Caco-2 (cell line): ENCODE results near the gene ATOH8. TPM values are rescaled to one million over a fixed set of nuclear protein-coding genes. Genes with fewer than 3 reads are reported as not detected.

ENCODE experiments used
- BruUV-seq: library from RNA; stranded (reverse); fragments of 400-500 nt; replicated peaks from 2 replicates; lab custom pipeline; 2021; lab: Mats Ljungman, UMichigan
- CTCF ChIA-PET: fragments of 300-600 bp; sonication (Branson Sonifier 250); formaldehyde crosslinking; loops from one replicate; lab custom pipeline; 2022; ENCODE audit warnings: antibody characterized with exemption; lab: Charles Lee
- POLR2A ChIA-PET: fragments of 300-600 bp; sonication (Branson Sonifier 250); formaldehyde crosslinking; loops from one replicate; lab custom pipeline; 2022; ENCODE audit warnings: antibody characterized with exemption; lab: Charles Lee
- DNase-seq, 2 experiments: peaks; one replicate each; pipeline versions ENCODE4 v3.0.0 to v3.0.0-alpha.2; 2020 to 2022
- H3K27me3 ChIP-seq: replicated peaks from 2 replicates; pipeline ENCODE4 v1.6.0; 2011; ENCODE audit warnings: low read length; ENCODE audit not compliant: control insufficient read depth, insufficient read depth
- H3K36me3 ChIP-seq: 2 replicates; pipeline ENCODE4 v1.5.1; 2011; ENCODE audit warnings: low read length; ENCODE audit not compliant: control insufficient read depth, insufficient read depth
- H3K4me1 ChIP-seq: fragments of 250-450 bp; sonication (Bioruptor Pico); 2 replicates; pipeline ENCODE4 v1.5.1; 2020; ENCODE audit warnings: mild to moderate bottlenecking
- H3K4me3 ChIP-seq: 2 replicates; pipeline ENCODE4 v1.5.1; 2011; ENCODE audit warnings: low read depth, mild to moderate bottlenecking, control low read depth, low read length
- H3K9me3 ChIP-seq: fragments of 250-450 bp; sonication (Bioruptor Pico); 2 replicates; pipeline ENCODE4 v1.5.1; 2020; ENCODE audit warnings: mild to moderate bottlenecking, moderate library complexity
- H3K27ac Mint-ChIP-seq: one replicate; pipeline ENCODE4 v1.8.0; 2022; ENCODE audit warnings: mixed read lengths; ENCODE audit not compliant: unreplicated experiment
- H3K27me3 Mint-ChIP-seq: one replicate; pipeline ENCODE4 v1.8.0; 2022; ENCODE audit warnings: mixed read lengths; ENCODE audit not compliant: insufficient read depth, unreplicated experiment
- H3K36me3 Mint-ChIP-seq: one replicate; pipeline ENCODE4 v1.8.0; 2022; ENCODE audit warnings: mild to moderate bottlenecking, mixed read lengths; ENCODE audit not compliant: insufficient read depth, unreplicated experiment
- H3K4me1 Mint-ChIP-seq: one replicate; pipeline ENCODE4 v1.8.0; 2022; ENCODE audit warnings: low read depth, mixed read lengths; ENCODE audit not compliant: unreplicated experiment
- H3K4me3 Mint-ChIP-seq: one replicate; pipeline ENCODE4 v1.8.0; 2022; ENCODE audit warnings: mild to moderate bottlenecking, moderate library complexity, mixed read lengths; ENCODE audit not compliant: unreplicated experiment
- H3K9me3 Mint-ChIP-seq: one replicate; pipeline ENCODE4 v1.8.0; 2022; ENCODE audit warnings: mixed read lengths; ENCODE audit not compliant: unreplicated experiment
- CTCF ChIP-seq, 2 experiments: fragments of 200-600 bp in 1 of 2; IDR thresholded peaks; 1 replicate in 1 of 2; 2 replicates in 1 of 2; pipeline versions ENCODE4 v1.5.1 to v1.8.0; 2011 to 2022; ENCODE audit warnings: antibody characterized with exemption in 1 of 2, control low read depth in 1 of 2, inconsistent platforms in 1 of 2, low read depth in 1 of 2, low read length in 1 of 2, mild to moderate bottlenecking in 1 of 2, moderate library complexity in 1 of 2; ENCODE audit not compliant: insufficient read depth in 1 of 2, severe bottlenecking in 1 of 2, unreplicated experiment in 1 of 2
- intact Hi-C: fragments of 100-400 bp; cut with micrococcal nuclease; formaldehyde crosslinking; loops from one replicate; pipeline ENCODE4 v1.10.0; 2022; ENCODE audit not compliant: unreplicated experiment
- total RNA-seq: library from RNA; stranded (reverse); gene quantifications from 2 replicates; pipeline ENCODE4 v1.2.3, GENCODE V29; 2022

ATOH8 gene
- total RNA-seq, 1 experiment from 2014 or later: not detected

GRCh38 chr2:85744055-85744454 lies 9.7 kb upstream of the ATOH8 start:
- POLR2A ChIA-PET: no interaction called here
- TF ChIP-seq CTCF (IDR thresholded peaks at IDR 0.05; ENCODE audit: insufficient read depth in 1 of 2, low read depth in 1 of 2, low read length in 1 of 2, severe bottlenecking in 1 of 2, unreplicated experiment in 1 of 2): no peak
- Mint-ChIP-seq H3K4me1 (no peaks in the 10 kb centered on the region), H3K27ac (no peak overlapping the region), H3K9me3 (no peaks in the 10 kb centered on the region), H3K27me3 (peaks cover 30% of the 10 kb centered on the region), H3K36me3 (no peaks in the 10 kb centered on the region), H3K4me3 (no peak overlapping the region)
- intact Hi-C loops: no loop called here
- BruUV-seq: no TSS peak
- Histone ChIP-seq H3K27me3 (peaks cover 6% of the 10 kb centered on the region), H3K9me3 (no peaks in the 10 kb centered on the region), H3K4me1 (no peaks in the 10 kb centered on the region), H3K4me3 (no peak overlapping the region), H3K36me3 (no peaks in the 10 kb centered on the region)
- CTCF ChIA-PET: no interaction called here
- DNase-seq: no peak

- no peaks in the 10 kb centered on the region for H3K4me1 Mint-ChIP-seq
- intact Hi-C loops: no loop called here
- Histone ChIP-seq H3K27me3 (peaks cover 6% of the 10 kb centered on the region), H3K4me3 (no peak overlapping the region), H3K4me1 (no peaks in the 10 kb centered on the region), H3K36me3 (no peaks in the 10 kb centered on the region), H3K9me3 (no peaks in the 10 kb centered on the region)
- H3K36me3 Mint-ChIP-seq: no peaks in the 10 kb centered on the region
- peaks cover 25% of the 10 kb centered on the region for H3K27me3 Mint-ChIP-seq
- H3K27ac Mint-ChIP-seq: no peak overlapping the region
- no peak for DNase-seq
- ChIA-PET POLR2A (no interaction called here), CTCF (interaction anchor here (1.8 kb wide), 1 partner anchor 69 kb away, joined by 6 read pairs; no protein-coding TSS in a partner anchor)
- no peak for TF ChIP-seq CTCF (IDR thresholded peaks at IDR 0.05; ENCODE audit: insufficient read depth in 1 of 2, low read depth in 1 of 2, low read length in 1 of 2, severe bottlenecking in 1 of 2, unreplicated experiment in 1 of 2)
- no peaks in the 10 kb centered on the region for H3K9me3 Mint-ChIP-seq
- no TSS peak for BruUV-seq
- H3K4me3 Mint-ChIP-seq: no peak overlapping the region
These were observed 8.8 kb upstream of the ATOH8 start for GRCh38 chr2:85744741-85745601.

- Histone ChIP-seq H3K4me3 (no peak overlapping the region), H3K36me3 (no peaks in the 10 kb centered on the region), H3K27me3 (peaks cover 6% of the 10 kb centered on the region), H3K9me3 (no peaks in the 10 kb centered on the region), H3K4me1 (no peaks in the 10 kb centered on the region)
- Mint-ChIP-seq H3K27ac (no peak overlapping the region), H3K4me1 (no peaks in the 10 kb centered on the region), H3K9me3 (no peaks in the 10 kb centered on the region), H3K27me3 (peaks cover 24% of the 10 kb centered on the region), H3K36me3 (no peaks in the 10 kb centered on the region), H3K4me3 (no peak overlapping the region)
- ChIA-PET POLR2A (no interaction called here), CTCF (interaction anchor here (1.8 kb wide), 1 partner anchor 68 kb away, joined by 6 read pairs; no protein-coding TSS in a partner anchor)
- TF ChIP-seq CTCF (IDR thresholded peaks at IDR 0.05; ENCODE audit: insufficient read depth in 1 of 2, low read depth in 1 of 2, low read length in 1 of 2, severe bottlenecking in 1 of 2, unreplicated experiment in 1 of 2): no peak
- DNase-seq: no peak
- BruUV-seq: no TSS peak
- intact Hi-C loops: no loop called here
These were observed 8.2 kb upstream of the ATOH8 start for GRCh38 chr2:85745619-85746018.
